ENCODE measurements around the gene HPGDS.

- TF ChIP-seq YY1 (IDR thresholded peaks at IDR 0.05; ENCODE audit: insufficient read depth, insufficient read length) (no peak), ZNF274 (IDR thresholded peaks at IDR 0.05; ENCODE audit: low read depth, low read length) (no peak)
These were observed 26.4 kb upstream of the HPGDS start for GRCh38 chr4:94369046-94369445.
